ENCODE data around the gene PRKG1. TPM values are rescaled to one million over a fixed set of nuclear protein-coding genes. Genes with fewer than 3 reads are reported as not detected.

PRKG1 gene
- total and polyA plus RNA-seq, 2 donors (not counting 1 experiment from before 2014, with no cell fraction given): not detected

DNA sequence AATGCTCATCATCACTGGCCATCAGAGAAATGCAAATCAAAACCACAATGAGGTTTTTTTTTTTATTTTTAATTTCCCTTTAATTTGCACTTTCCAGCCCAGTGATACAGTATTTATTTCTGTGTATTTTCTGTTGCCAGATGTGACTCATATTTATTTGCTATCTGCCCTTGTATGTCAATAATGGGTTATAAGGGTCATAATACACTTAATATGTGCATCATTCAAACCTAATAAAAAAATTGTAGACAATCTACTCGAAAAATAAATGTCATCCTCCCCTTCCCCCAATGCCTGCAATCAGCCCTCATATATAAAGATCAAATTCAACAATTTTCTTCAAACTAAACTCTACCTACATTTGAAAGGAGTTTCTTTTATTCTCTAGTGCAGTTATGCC lies 470.6 kb downstream of the PRKG1 start:
- no peaks in the 10 kb centered on the region for H3K27me3 Mint-ChIP-seq
- no CpG with 5 or more reads among the region's 1 CpG for WGBS (ENCODE audit: insufficient coverage)
- ChIA-PET POLR2A (no interaction called here), CTCF (no interaction called here)
- TF ChIP-seq, protein P1, sequence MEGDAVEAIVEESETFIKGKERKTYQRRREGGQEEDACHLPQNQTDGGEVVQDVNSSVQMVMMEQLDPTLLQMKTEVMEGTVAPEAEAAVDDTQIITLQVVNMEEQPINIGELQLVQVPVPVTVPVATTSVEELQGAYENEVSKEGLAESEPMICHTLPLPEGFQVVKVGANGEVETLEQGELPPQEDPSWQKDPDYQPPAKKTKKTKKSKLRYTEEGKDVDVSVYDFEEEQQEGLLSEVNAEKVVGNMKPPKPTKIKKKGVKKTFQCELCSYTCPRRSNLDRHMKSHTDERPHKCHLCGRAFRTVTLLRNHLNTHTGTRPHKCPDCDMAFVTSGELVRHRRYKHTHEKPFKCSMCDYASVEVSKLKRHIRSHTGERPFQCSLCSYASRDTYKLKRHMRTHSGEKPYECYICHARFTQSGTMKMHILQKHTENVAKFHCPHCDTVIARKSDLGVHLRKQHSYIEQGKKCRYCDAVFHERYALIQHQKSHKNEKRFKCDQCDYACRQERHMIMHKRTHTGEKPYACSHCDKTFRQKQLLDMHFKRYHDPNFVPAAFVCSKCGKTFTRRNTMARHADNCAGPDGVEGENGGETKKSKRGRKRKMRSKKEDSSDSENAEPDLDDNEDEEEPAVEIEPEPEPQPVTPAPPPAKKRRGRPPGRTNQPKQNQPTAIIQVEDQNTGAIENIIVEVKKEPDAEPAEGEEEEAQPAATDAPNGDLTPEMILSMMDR (IDR thresholded peaks at IDR 0.05): no peak
- TF ChIP-seq EZH2 (IDR thresholded peaks at IDR 0.05; ENCODE audit: borderline replicate concordance, insufficient read depth, low read depth, low read length, poor library complexity, severe bottlenecking): no peak
- Histone ChIP-seq H3K79me2 (ENCODE audit: control insufficient read depth, insufficient read depth, low read length) (no peaks in the 10 kb centered on the region), H3K27me3 (replicated peaks in 1 of 4; ENCODE audit: control extremely low read depth in 1 of 4, control insufficient read depth in 3 of 4, insufficient read depth in 4 of 4, low read length in 3 of 4) (no peaks in the 10 kb centered on the region), H4K20me1 (ENCODE audit: control insufficient read depth, insufficient read depth, low read length, poor library complexity, severe bottlenecking) (no peaks in the 10 kb centered on the region), H3K4me1 (ENCODE audit: control insufficient read depth in 2 of 2, insufficient read depth in 2 of 2, low read length in 2 of 2) (no peaks in the 10 kb centered on the region), H3K4me3 (ENCODE audit: control extremely low read depth in 1 of 5, extremely low read depth in 1 of 5, insufficient read depth in 1 of 5, low read depth in 2 of 5, low read length in 4 of 5) (no peak overlapping the region), H3K4me2 (replicated peaks; ENCODE audit: low read depth, low read length, poor library complexity, severe bottlenecking) (no peak overlapping the region), H3K9me3 (ENCODE audit: control extremely low read depth in 1 of 3, control insufficient read depth in 2 of 3, insufficient read depth in 1 of 3, low read length in 2 of 3) (no peaks in the 10 kb centered on the region), H2AFZ (ENCODE audit: insufficient read depth, low read depth, low read length, poor library complexity, severe bottlenecking) (no peak overlapping the region), H3K36me3 (replicated peaks in 1 of 2; ENCODE audit: control extremely low read depth in 1 of 2, control insufficient read depth in 1 of 2, extremely low read depth in 1 of 2, insufficient read depth in 2 of 2, low read length in 1 of 2) (no peaks in the 10 kb centered on the region), H3K9ac (ENCODE audit: low read length) (no peak overlapping the region), H3K27ac (ENCODE audit: low read length in 2 of 2) (no peak overlapping the region)
- no peak overlapping the region for H3K4me3 Mint-ChIP-seq
- no peak overlapping the region for H3K27ac Mint-ChIP-seq
- intact Hi-C loops (cut with micrococcal nuclease): no loop called here
- DNase-seq (no peak), ATAC-seq (ENCODE audit: low read depth) (no peak)
- H3K9me3 Mint-ChIP-seq (ENCODE audit: insufficient read depth): no peaks in the 10 kb centered on the region
- H3K4me1 Mint-ChIP-seq: no peaks in the 10 kb centered on the region

DNA sequence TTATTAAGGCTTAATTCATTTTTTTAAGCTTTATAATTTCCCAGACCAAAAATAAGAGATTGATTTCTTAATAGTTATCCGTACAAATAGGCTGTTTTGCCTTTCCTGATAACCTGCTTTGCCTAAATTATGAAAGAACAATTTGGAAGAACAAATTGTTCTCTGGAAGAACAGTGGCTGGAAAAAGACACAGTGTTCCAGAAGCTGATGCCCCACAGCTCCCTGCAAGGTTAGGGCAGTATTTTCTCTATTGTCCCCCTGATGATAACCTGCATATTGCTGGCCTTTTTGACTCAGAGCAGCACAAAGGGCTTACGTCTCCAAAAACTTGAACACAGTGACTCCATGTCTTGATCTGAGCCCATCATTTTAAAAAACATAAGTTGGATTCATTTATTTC lies 473.7 kb downstream of the PRKG1 start:
- no peaks in the 10 kb centered on the region for H4K20me1 ChIP-seq (ENCODE audit: control insufficient read depth, insufficient read depth, low read length, poor library complexity, severe bottlenecking)
- TF ChIP-seq, protein P1 (IDR thresholded peaks at IDR 0.05): no peak
- TF ChIP-seq EZH2 (IDR thresholded peaks at IDR 0.05; ENCODE audit: borderline replicate concordance, insufficient read depth, low read depth, low read length, poor library complexity, severe bottlenecking): no peak
- no peak overlapping the region for H3K4me2 ChIP-seq (replicated peaks; ENCODE audit: low read depth, low read length, poor library complexity, severe bottlenecking)
- H3K4me3 ChIP-seq (ENCODE audit: control extremely low read depth in 1 of 5, extremely low read depth in 1 of 5, insufficient read depth in 1 of 5, low read depth in 2 of 5, low read length in 4 of 5): no peak overlapping the region
- ChIA-PET POLR2A (no interaction called here), CTCF (no interaction called here)
- H3K9me3 ChIP-seq (ENCODE audit: control extremely low read depth in 1 of 3, control insufficient read depth in 2 of 3, insufficient read depth in 1 of 3, low read length in 2 of 3): no peaks in the 10 kb centered on the region
- Mint-ChIP-seq H3K4me3 (no peak overlapping the region), H3K9me3 (ENCODE audit: insufficient read depth) (no peaks in the 10 kb centered on the region), H3K27me3 (no peaks in the 10 kb centered on the region), H3K27ac (no peak overlapping the region), H3K4me1 (no peaks in the 10 kb centered on the region)
- DNase-seq (no peak), ATAC-seq (ENCODE audit: low read depth) (no peak)
- no peak overlapping the region for H3K9ac ChIP-seq (ENCODE audit: low read length)
- H3K36me3 ChIP-seq (replicated peaks in 1 of 2; ENCODE audit: control extremely low read depth in 1 of 2, control insufficient read depth in 1 of 2, extremely low read depth in 1 of 2, insufficient read depth in 2 of 2, low read length in 1 of 2): no peaks in the 10 kb centered on the region
- no peaks in the 10 kb centered on the region for H3K27me3 ChIP-seq (replicated peaks in 1 of 4; ENCODE audit: control extremely low read depth in 1 of 4, control insufficient read depth in 3 of 4, insufficient read depth in 4 of 4, low read length in 3 of 4)
- no peak overlapping the region for H2AFZ ChIP-seq (ENCODE audit: insufficient read depth, low read depth, low read length, poor library complexity, severe bottlenecking)
- H3K4me1 ChIP-seq (ENCODE audit: control insufficient read depth in 2 of 2, insufficient read depth in 2 of 2, low read length in 2 of 2): no peaks in the 10 kb centered on the region
- intact Hi-C loops (cut with micrococcal nuclease): no loop called here
- no peak overlapping the region for H3K27ac ChIP-seq (ENCODE audit: low read length in 2 of 2)
- WGBS (ENCODE audit: insufficient coverage): no CpG with 5 or more reads among the region's 2 CpGs
- no peaks in the 10 kb centered on the region for H3K79me2 ChIP-seq (ENCODE audit: control insufficient read depth, insufficient read depth, low read length)

Measured in B cell (primary cell).